ENCODE measurements around the gene SREK1IP1.

DNA sequence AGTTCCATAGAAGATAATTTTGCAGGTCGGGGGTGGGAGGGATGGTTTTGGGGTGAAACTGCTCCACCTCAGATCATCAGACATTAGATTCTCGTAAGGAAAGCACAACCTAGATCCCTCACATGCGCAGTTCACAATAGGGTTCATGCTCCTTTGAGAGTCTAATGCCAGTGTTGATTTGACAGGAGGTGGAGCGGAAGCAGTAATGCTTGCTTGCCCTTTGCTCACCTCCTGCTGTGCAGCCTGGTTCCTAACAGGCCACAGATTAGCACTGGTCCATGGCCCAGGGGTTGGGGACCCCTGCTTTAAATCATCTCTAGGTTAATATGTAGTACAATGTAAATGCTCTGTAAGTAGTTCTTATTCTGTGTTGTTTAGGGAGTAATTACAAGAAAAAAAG lies 67.7 kb downstream of the SREK1IP1 start:
- TF ChIP-seq EZH2 (IDR thresholded peaks at IDR 0.05; ENCODE audit: insufficient read depth, poor library complexity, severe bottlenecking) (no peak), EZH2phosphoT487 (IDR thresholded peaks at IDR 0.05; ENCODE audit: insufficient read depth, low read depth) (no peak)
